ENCODE data around the gene KLHL35. TPM values are rescaled to one million over a fixed set of nuclear protein-coding genes. Genes with fewer than 3 reads are reported as not detected.

KLHL35 gene
- total and polyA plus RNA-seq, 4 donors = 0.07 to 0.42 (median 0.15) TPM; not detected in 1

- Histone ChIP-seq H3K9me3 (ENCODE audit: control insufficient read depth in 4 of 4, low read length in 3 of 4) (no peaks in the 10 kb centered on the region), H3K36me3 (ENCODE audit: control insufficient read depth in 4 of 4, insufficient read depth in 3 of 4, low read depth in 1 of 4, low read length in 3 of 4) (no peaks in the 10 kb centered on the region), H3K4me1 (ENCODE audit: control insufficient read depth in 4 of 4, insufficient read depth in 4 of 4, low read length in 3 of 4) (peaks cover 0 to 5% (median 0%) of the 10 kb centered on the region in 4 donors), H3K27ac (ENCODE audit: low read depth in 1 of 2, low read length in 2 of 2) (no peak overlapping the region), H3K9ac (ENCODE audit: low read depth in 1 of 2, low read length in 2 of 2) (no peak overlapping the region), H3K27me3 (ENCODE audit: control insufficient read depth in 4 of 4, insufficient read depth in 4 of 4, low read length in 3 of 4) (no peaks in the 10 kb centered on the region), H3K4me3 (ENCODE audit: low read depth in 1 of 3, low read length in 3 of 3) (no peak overlapping the region)
- 93% methylated on average over 8 of the region's 8 CpGs for WGBS
- TF ChIP-seq REST (IDR thresholded peaks at IDR 0.05) (no peak), FOXA1 (IDR thresholded peaks at IDR 0.05) (no peak), TAF1 (conservative IDR thresholded peaks at IDR 0.05) (no peak), HNF4A (conservative IDR thresholded peaks at IDR 0.05) (no peak), YY1 (IDR thresholded peaks at IDR 0.05) (no peak), CTCF (IDR thresholded peaks at IDR 0.05; ENCODE audit: low read depth, low read length, missing input control) (no peak), MAX (IDR thresholded peaks at IDR 0.05) (no peak), RXRA (IDR thresholded peaks at IDR 0.05) (no peak), GABPA (IDR thresholded peaks at IDR 0.05 in 1 of 2, conservative IDR thresholded peaks at IDR 0.05 in 1 of 2) (no peak), SP1 (IDR thresholded peaks at IDR 0.05) (no peak), ZBTB33 (IDR thresholded peaks at IDR 0.05) (no peak), JUND (IDR thresholded peaks at IDR 0.05) (no peak), RAD21 (IDR thresholded peaks at IDR 0.05) (no peak), HNF4G (IDR thresholded peaks at IDR 0.05) (no peak), FOXA2 (IDR thresholded peaks at IDR 0.05) (no peak), NR2F2 (IDR thresholded peaks at IDR 0.05) (no peak), EGR1 (IDR thresholded peaks at IDR 0.05; ENCODE audit: low read depth in 2 of 2) (no peak), ATF3 (IDR thresholded peaks at IDR 0.05) (no peak)
- no peak for DNase-seq (ENCODE audit: low spot score)
These were observed 34.3 kb upstream of the KLHL35 start for GRCh38 chr11:75467311-75467710.

All from liver (tissue), 9 donors.